GM18519 (cell line): ENCODE results near the gene XYLB.
"Not testable (repeated sequence)": the region's sequence is repeated elsewhere in the genome, so short reads cannot be mapped to it uniquely, and the experiment has no call there.

Experiments
- ATAC-seq: cut with Tn5 transposase; IDR thresholded peaks from one replicate; pipeline ENCODE4 v1.9.1; 2021; ENCODE audit warnings: mild to moderate bottlenecking, moderate library complexity; ENCODE audit not compliant: unreplicated experiment, low FRiP score

Gene XYLB

DNA sequence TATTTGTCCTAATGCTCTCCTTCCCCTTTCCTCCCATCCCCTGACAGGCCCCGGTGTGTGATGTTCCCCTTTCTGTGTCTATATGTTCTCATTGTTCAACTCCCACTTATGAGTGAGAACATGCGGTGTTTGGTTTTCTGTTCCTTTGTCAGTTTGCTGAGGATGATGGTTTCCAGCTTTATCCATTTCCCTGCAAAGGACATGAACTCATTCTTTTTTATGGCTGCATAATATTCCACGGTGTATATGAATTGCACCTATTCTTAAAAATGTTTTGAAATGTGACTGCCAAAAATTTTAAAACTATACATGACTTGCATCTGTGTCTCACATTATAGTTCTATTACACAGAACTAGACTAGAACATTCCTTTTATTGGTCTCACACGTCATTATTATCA lies 25.9 kb upstream of the XYLB start:
- not testable (repeated sequence) for ATAC-seq

GRCh38 chr3:38323060-38323459 lies 23.5 kb upstream of the XYLB start:
- ATAC-seq, result no peak

GRCh38 chr3:38325256-38325655 lies 21.3 kb upstream of the XYLB start:
- ATAC-seq, result no peak

- ATAC-seq, result no peak
These were observed 19.1 kb upstream of the XYLB start for GRCh38 chr3:38327335-38328009.

DNA sequence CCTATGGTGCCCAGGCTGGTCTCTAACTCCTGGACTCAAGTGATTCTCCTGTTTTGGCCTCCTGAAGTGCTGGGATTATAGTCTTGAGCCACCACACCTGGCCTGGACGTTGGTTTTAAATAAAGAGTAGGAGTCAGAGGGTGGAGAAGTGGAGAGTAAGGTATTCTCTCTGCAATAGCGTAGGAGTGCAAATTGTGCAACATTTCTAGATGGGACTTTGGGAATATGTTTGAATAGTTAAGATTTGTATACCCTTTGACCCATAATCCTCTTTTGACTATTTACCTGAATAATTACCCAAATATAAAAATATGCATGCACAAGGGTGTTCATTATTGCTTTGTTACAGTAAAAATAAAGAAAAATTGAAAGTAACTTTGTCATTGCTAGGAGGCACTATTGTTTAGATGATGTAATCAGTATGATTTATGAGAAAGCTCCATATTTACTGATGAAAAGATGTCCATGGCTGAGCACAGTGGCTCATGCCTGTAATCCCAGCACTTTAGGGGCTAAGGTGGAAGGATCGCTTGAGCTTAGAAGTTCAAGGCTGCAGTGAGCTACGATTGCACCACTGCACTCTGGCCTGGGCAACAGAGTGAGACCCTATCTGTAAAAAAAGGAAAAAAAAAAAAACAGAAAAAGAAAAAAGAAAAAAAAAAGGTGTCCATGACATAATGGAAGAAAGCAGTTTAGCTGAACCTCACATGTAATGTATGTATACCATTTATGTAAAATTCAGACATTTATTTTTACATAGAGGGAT lies 15.1 kb upstream of the XYLB start:
- ATAC-seq, result no peak

GRCh38 chr3:38332201-38332600 lies 14.4 kb upstream of the XYLB start:
- ATAC-seq, result no peak

- no peak for ATAC-seq
These were observed 12.2 kb upstream of the XYLB start for GRCh38 chr3:38334142-38335055.

DNA sequence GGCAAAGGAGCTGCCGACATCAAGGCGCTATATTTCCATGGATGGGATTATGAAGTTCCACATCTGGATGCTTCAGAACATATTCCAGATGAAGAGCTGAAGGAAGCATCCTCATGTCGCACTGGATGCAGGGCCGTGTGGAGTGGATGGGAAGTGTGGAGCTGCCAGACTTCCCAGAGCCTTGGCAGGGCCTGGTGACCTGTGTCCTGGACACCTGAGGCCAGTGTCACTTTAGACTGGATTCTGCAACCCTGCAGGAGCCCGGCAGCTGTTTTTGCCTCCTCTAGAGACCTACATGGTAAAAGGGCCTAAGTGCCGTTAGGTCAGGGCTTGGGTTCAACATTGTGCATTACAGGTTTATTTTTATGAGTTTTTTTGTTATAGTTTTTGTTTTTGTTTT lies 11.3 kb upstream of the XYLB start:
- ATAC-seq, result no peak

GRCh38 chr3:38337703-38338102 lies 8.9 kb upstream of the XYLB start:
- no peak for ATAC-seq

DNA sequence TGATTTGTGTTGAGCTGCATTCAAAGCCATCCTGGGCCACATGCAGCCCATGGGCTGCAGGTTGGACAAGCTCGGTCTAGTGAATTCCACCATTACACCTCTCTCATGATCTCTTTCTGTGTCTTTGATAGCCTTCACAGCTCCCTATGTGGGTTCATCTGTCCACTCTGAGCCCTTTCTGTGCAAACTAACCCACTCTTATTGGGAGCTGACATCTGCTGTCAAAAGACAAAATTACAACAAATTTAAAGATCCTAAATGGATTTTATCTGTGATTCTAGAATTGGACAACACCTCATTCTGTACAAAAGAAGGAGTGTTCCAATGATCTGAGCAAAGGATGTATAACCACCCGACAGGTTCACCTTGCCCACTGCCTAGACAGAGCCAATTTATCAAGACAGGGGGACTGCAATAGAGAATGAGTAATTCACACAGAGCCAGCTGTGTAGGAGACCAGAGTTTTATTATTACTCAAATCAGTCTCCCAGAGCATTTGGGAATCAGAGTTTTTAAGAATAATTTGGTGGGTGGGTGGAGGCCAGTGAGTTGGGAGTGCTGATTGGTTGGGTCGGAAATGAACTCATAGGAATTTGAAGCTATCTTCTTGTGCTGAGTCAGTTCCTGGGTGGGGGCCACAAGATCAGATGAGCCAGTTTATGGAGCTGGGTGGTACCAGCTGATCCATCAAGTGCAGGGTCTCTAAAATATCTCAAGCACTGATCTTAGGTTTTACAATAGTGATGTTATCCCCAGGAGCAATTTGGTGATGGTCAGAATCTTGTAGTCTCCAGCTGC lies 2.6 kb upstream of the XYLB start:
- no peak for ATAC-seq

DNA sequence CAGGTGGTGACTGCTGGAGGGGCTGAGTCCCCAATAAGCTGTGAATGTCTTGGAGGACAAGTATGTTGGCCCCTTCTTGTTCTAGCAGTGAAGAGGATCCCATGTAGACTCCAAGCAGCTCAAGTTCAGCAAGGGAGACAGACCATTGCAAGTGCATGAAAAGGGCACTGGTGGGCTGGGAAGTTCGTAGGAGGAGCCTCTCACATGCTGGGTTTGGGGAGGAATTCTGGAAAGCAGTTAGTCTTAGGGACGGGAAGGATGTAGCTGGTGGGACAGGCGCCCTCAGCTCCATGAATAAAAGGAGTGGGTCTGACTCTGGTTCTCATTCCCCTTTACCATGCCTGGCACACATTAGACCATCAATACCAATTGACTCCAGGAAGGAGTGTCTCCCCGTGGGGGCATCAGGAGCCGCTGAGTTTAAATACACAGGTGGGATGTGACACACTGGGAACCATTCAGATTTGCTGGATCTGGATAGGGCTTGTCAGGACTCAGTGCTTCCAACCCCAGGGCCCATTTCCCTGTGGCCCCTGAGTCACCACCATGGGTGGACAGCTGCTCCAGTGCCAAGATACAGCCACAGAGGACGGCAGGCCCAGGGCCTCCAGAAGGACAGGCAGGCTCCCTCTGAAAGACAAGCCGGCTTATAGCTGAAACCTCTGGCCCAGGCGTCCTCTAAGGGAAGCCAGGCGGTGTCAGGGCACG lies 552 bp upstream of the XYLB start:
- ATAC-seq, result no peak

GRCh38 chr3:38347421-38348200 lies 1.0 kb downstream of the XYLB start:
- ATAC-seq, result no peak

DNA sequence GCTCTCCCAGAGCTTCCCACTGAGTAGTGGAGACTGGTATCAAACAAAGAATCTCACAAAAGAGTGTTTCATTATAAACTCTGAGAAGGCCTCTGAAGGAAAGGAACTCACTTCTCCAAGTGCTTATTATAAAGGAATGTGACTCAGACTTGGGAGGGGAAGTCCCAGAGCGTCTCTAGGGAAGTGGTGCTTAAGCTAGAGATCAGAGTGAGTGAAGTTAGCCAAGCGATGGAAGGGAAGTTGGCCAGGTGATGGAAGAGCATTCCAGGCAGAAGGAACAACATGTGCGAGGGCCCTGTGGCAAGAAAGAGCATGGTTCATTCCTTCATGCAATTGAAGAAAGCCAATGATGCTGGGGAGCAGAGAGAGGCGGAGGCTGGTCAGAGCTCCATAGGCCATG lies 2.3 kb downstream of the XYLB start:
- ATAC-seq, result no peak

- ATAC-seq, result no peak
These were observed 3.2 kb downstream of the XYLB start for GRCh38 chr3:38349684-38350359.

- no peak for ATAC-seq
These were observed 6.6 kb downstream of the XYLB start for GRCh38 chr3:38353151-38353550.

DNA sequence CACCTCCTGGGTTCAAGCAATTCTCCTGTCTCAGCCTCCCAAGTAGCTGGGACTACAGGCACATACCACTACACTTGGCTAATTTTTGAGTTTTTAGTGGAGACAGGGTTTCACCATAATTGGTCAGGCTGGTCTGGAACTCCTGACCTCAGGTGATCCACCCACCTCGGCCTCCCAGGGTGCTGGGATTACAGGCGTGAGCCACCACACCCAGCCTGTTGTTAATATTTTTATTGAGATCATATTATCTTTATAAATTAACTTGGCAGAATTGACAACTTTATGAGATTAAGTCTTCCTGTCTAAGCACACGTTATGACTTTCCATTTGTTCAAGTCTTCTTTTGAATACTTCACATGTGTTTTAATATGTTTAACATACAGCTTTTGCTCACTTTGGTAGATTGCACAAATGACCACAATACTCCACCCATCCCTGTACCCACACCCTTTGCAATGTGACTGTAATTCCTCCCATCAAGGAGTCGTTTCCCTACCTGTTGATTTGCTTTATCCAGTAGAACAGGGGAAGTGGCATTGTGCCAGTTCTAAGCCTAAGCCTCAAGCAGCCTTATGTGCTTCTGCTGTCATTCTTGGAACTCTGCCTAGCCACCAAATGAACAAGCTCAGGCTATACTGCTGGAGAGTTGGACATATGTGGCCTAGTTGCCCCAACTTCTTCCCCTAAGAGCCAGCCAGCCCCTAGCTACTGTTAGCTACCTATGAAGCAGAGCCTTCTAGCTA lies 8.2 kb downstream of the XYLB start:
- no peak for ATAC-seq

- no peak for ATAC-seq
These were observed 12.5 kb downstream of the XYLB start for GRCh38 chr3:38359038-38359437.

DNA sequence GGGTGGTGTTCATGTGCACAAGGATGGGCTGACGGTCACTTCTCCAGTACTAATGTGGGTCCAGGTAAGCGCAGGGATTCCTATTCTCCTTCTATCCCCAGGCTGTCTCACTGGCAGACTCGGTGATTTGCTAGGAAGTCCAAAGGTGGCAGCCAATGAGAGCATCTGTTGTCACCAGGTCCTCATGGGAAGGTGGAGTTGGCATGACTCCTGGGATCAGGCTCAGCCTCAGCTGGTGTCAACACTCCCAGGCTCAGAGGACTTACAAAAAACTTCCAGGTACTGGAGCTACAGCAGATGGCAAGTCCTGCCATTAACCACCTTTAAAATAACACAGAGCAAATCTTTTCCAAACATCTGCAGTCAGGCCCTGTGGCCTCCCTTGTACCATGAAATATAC lies 13.8 kb downstream of the XYLB start:
- ATAC-seq, result no peak
